IPS DF 4.7 (cell line): Measurements from ENCODE around the gene CIROP.

Experiments
- DNase-seq: peaks from one replicate; pipeline ENCODE4 v3.0.0-alpha.2; 2013; ENCODE audit warnings: low spot score; ENCODE audit errors: extremely low read depth

Gene CIROP, protein sequence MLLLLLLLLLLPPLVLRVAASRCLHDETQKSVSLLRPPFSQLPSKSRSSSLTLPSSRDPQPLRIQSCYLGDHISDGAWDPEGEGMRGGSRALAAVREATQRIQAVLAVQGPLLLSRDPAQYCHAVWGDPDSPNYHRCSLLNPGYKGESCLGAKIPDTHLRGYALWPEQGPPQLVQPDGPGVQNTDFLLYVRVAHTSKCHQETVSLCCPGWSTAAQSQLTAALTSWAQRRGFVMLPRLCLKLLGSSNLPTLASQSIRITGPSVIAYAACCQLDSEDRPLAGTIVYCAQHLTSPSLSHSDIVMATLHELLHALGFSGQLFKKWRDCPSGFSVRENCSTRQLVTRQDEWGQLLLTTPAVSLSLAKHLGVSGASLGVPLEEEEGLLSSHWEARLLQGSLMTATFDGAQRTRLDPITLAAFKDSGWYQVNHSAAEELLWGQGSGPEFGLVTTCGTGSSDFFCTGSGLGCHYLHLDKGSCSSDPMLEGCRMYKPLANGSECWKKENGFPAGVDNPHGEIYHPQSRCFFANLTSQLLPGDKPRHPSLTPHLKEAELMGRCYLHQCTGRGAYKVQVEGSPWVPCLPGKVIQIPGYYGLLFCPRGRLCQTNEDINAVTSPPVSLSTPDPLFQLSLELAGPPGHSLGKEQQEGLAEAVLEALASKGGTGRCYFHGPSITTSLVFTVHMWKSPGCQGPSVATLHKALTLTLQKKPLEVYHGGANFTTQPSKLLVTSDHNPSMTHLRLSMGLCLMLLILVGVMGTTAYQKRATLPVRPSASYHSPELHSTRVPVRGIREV

GRCh38 chr14:23104591-23105347 is at the start of gene CIROP:
CIROP (minus strand) TSS chr14:23104989; CDS start chr14:23104920, 69 bp downstream.
- no peak for DNase-seq

GRCh38 chr14:23153851-23154796 is 49.3 kb upstream of the CIROP start:
- DNase-seq = no peak

DNA sequence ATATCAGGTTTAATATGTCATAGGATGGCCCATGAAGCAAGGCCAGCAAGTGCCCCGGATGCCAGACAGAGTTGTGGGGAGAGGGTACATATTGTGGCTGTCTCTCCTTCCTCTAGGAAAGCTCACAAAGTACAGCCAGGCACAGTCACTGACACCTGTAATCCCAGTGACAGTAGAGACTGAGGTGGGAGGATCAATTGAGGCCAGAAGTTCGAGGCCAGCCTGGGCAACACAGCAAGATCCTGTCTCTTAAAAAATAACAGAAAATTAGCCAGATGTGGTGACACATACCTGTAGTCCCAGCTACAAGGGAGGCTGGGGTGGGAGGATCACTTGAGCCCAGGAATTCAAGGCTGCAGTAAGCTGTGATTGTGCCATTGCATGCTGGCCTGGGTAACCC is 46.6 kb upstream of the CIROP start:
- no peak for DNase-seq

GRCh38 chr14:23149745-23150144 is 45.0 kb upstream of the CIROP start:
- no peak for DNase-seq

DNA sequence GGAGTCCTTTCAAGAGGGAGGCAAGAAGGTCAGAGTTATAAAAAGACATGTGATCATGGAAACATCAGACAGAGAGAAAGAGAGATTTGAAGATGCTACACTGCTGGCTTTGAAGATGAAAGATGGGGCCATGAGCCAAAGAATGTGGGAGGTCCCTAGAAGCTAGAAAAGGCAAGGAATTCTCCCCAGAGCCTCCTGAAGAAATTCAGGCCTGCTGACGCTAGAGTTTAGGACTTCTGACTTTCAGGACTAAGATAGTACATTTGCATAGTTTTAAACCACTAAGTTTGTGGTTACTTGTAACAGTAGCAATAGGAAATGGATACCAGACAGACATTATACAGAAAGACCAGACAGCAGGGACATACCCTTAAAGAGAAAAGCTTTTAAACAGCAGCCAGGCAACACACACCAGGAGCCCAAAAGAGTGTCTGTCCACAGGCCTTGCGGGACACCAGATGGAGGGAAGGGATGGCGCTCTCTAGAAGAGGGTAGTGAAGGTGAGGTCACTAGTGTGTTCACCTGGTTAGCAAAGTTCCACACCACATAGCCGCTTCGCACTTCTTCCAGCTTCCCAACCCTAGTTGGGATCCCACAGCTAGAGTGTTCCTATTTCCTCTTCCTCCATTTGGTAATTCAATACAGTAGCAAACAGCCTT is 43.9 kb upstream of the CIROP start:
- no peak for DNase-seq

DNA sequence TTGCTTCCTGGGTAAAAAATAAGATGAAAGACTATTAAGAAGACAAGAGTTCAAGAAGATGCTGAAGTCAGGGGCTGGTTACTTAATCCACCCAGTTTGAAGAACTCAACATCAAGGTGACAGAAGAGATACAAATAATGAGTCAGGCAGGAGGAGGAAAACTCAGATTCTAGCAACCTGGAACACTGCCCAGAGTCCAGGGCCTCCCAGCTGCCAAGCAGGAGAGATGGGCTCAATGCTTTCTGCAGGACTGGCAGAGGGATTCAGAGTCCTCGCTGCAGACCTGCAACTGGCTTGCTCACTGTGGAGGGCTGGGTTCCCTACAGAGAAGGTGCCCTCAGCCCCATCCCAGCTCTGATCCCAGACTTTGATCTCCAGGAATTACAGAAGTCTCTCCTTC is 42.9 kb upstream of the CIROP start:
- DNase-seq = no peak

- DNase-seq = no peak
These were observed 42.2 kb upstream of the CIROP start for GRCh38 chr14:23146980-23147379.

- DNase-seq = no peak
These were observed 41.6 kb upstream of the CIROP start for GRCh38 chr14:23146351-23146910.

DNA sequence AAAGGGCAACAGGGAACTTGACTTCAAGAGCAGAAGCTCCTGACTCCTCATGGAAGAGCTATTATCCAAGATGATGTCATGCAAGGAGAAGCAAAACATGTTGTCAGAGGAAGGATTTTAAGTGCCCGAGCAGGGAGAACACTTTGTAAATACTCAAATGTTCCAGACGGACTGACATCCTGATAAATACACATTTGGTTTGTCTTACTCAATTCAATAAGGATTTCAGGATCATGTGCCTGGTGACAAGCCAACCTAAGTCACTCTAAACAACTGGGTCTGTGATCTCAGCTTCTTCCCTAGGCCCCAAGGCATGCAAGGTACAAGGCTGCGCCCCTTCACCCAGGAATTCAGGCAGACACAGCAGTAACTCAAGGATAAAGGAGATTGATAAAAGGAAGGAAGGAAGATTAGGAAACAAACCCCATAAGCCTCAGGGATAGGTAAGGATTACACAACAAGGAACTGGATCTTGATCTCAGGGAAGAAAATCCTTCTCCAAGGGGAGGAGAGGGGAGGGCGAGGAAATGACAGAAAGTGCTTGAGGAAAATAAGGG is 41.1 kb upstream of the CIROP start:
- no peak for DNase-seq

GRCh38 chr14:23143911-23144310 is 39.1 kb upstream of the CIROP start:
- no peak for DNase-seq

DNA sequence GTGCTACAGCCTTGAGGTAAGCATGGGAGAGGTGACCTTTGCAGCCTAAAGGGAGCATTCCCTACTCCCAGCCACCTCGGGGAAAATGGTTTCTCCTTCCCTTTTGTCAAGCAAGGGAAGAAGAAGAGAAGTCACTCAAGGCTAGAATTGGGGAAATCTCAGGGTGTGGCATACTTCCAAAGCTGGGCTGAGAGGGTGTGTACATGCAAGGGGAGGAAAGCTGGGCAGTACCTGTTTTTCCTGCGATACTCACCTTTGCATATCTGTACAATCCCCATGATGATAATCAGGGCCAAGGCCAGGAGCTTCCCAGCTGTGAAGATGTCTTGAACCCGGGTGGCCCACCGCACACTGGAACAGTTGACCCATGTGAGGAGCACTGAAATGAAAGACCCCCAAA is 38.0 kb upstream of the CIROP start:
- no peak for DNase-seq

DNA sequence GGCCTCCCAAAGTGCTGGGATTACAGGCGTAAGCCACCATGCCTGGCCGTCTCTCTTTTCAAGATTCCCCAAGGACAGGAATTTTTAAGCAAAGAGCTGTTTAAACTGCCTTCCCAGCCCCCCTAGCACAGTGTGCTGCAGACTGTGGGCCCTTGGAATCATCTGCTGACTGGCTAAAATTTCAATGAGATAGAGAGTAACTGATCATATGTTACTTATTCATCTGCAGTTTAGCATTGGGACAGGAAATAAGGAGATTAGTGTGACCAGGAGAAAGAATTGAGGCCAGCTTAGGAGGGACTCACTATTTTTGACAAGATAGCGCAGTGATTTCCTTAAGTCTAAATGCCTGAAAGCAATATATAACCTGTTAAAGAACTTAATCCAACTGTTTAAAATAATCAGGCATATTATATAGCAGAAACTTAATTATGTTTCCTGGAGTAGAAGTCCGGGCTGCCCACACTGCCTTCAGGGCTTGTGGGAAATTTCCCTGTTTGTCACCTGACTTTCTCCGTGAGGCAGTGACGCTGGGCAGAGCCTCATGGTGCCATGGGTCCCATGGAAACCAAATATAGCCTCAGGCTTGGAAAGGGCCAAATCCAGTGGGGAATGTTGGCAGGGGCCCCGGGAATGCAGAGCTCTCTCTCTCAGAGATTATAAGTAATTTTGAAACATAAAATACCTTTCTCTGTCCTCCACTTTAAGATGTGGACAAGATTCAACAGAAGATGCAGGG is 37.1 kb upstream of the CIROP start:
- no peak for DNase-seq

GRCh38 chr14:23140371-23140770 is 35.6 kb upstream of the CIROP start:
- no peak for DNase-seq

GRCh38 chr14:23139874-23140273 is 35.1 kb upstream of the CIROP start:
- no peak for DNase-seq

DNA sequence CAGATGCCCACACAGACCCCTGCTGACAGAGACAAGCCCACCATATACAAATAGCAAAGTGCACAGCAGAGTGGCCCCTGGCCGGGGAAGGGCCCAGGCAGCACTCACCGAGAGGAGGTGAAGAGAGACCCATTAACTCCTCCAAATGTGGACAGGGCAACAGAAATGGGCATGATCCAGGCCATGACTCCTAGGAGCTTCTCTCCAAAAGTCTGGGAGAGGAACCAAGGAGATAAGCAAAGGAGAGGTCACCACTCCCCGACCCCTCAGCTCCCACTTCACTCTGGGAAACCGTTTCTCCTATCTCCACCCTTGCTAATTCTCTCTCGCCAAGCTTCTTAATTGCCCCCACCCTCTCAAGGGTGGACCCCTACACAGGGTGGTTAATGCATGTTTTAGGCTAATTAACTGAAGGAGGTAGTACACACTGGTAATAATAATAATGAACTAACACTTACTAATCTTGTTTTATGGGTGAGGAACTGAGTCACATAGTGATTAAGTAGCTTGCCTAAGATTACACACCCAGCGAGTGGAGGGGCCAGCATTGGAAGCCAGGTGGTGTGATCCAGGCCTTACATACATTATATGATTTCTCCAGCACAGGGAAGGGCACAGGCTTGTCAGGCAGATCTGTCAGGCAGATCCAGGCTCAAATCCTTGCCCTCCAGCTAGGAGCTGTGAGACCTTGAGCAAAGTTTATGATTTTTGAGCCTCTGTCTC is 33.2 kb upstream of the CIROP start:
- no peak for DNase-seq

DNA sequence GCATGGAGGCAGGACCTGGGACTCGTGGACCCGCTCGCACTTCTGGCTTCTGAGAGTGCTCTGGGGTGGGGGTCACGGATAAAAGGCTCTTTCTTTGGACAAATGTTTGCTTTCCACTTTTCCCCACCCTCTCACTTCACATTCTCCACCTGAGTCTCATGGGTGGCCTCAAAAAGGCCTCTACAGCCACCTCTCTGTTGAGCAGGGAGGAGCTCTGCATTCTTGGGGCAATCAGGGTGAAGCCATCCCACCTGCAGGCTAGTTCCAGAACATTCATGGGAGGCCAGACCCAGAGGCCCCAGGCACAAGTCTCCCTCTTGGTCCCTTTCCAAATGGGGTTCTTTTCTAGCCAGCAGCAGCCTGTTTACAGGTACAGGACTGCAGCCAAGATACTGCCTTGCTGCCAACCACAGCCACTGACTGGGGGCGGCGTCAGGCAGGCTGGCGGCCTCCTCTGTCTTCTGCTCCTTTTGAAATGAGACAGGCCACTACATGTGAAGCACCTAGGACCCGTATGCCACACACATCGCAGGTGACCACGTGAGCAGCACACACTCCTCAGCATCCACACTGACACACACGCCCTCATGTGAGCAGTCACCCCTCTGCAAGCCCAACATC is 32.5 kb upstream of the CIROP start:
- DNase-seq = no peak

DNA sequence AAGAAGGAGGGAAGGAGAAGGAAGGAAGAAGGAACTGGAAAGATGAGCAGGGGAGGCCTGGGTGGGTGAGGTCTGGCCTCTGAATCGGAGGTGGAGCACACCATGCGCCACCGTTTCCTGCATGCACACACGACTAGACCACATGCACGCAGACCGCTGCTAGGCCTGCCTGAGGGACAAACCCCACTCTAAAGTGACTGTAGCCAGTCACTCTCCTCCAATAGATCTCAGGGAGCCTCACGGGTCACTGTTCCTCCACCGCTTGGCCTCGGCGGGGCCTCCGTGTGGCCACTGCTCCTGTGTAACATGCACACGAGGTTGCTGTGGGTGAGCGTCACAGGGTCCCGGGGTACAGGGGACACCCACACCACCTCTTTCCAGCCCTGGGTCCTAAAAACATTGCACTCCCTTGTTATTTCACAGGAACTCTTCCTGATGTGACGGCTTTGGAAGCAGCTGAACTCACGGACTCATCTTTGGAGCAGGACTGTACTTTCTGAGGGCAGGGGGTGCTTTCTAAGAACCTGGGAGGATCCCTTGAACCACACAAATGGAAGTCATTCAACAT is 31.9 kb upstream of the CIROP start:
- no peak for DNase-seq

DNA sequence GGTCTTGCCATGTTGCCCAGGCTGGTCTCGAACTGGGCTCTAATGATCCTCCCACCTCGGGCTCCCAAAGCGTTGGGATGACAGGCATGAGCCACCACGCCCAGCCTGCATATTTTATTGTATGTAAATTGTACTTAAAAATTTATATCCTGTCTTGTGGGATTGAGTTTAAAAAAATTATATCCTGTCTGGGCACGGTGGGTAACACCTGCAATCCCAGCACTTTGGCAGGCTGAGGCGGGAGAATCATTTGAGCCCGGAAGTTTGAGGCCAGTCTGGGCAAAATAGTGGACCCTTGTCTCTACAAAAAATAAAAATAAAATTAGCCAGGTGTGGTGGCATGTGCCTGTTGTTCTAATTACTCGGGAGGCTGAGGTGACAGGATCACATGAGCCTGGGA is 28.2 kb upstream of the CIROP start:
- no peak for DNase-seq
